NCI-H2196 treated with DMSO at 0.1 percent for 48 hours (cell line): ENCODE data around the gene CCDC117.
"Not testable (repeated sequence)": the region's sequence is repeated elsewhere in the genome, so short reads cannot be mapped to it uniquely, and the experiment has no call there.

Experiments
- DNase-seq: peaks from one replicate; lab custom pipeline; 2025; ENCODE audit not compliant: unreplicated experiment; lab: John Stamatoyannopoulos, UW

Gene CCDC117

GRCh38 chr22:28772633-28773460 lies at the start of gene CCDC117:
Gene CCDC117 (plus strand): TSS chr22:28772695. CDS start chr22:28772850, 155 bp downstream.
- peak; percentile 46 for DNase-seq

GRCh38 chr22:28728002-28728401 lies 44.5 kb upstream of the CCDC117 start:
- DNase-seq: no peak

DNA sequence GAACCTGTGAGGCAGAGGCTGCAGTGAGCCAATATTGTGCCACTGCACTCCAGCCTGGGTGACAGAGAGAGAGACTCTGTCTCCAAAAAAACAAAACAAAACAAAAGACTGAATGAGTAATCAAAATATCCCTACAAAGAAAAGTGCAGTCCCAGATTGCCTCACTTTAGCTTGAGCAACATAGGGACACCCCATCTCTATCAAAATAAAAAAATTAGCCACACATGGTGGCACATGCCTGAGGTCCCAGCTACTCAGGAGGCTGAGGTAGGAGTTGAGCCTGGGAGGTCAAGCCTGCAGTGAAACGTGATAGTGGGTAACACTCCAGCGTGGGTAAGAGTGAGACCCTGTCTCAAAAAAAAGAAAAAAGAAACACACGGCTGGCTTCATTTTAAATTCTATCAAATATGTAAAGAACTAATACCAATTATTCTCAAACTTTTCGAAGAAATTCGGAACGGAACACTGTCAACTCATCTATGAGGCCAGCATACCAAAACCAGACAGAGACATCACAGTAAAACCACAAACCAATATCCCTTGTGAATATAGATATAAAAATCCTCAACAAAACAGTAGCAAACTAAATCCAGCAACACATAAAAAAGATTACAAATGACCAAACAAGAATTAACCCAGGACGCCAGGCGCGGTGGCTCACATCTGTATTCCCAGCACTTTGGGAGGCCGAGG lies 43.7 kb upstream of the CCDC117 start:
- DNase-seq: no peak

- DNase-seq: no peak
Observed at GRCh38 chr22:28730179-28730578, 42.3 kb upstream of the CCDC117 start.

- no peak for DNase-seq
Observed at GRCh38 chr22:28734393-28734792, 38.1 kb upstream of the CCDC117 start.

GRCh38 chr22:28736301-28737155 lies 36.0 kb upstream of the CCDC117 start:
- no peak for DNase-seq

DNA sequence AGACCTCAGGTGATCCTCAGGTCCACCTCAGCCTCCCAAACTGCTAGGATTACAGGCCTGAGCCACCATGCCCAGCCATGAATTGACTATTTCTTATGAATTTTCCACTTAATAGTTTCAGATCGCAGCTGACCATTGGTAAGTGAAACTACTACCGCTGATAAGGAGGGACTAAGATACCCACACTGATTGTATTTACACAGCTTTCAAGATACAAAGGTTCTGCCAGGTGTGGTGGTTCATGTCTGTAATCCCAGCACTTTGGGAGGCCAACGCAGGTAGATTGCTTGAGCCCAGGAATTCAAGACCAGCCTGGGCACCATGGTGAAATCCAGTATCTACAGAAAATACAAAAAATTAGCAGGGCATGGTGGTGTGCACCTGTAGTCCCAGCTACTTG lies 34.8 kb upstream of the CCDC117 start:
- no peak for DNase-seq

- not testable (repeated sequence) for DNase-seq
Observed at GRCh38 chr22:28738876-28739275, 33.6 kb upstream of the CCDC117 start.

DNA sequence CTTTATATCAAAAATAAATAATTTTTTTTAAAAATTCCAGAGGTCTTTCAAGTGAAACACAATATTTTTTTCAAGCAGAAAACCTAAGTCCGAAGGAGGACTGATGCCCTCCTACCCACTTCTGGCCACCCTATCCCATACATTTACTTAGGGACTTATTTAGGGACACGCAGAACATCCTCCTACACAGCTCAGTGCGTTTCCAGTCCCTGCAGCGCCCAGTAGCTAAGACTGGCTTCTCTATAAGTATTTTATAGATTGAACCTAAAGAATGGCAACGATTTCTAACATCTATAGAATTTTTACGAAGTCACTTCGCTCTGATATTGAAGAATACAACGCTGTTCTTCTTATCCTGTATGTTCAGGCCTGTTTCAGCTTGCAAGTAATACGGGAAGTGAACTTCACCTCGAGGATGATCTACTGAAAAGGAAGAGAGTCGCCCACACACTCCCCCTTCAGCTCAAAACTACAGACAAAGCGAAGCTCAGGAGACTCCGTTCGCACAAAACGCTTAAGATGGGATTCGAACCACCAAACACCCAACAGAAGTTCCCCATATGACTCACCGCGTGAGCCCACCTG lies 31.2 kb upstream of the CCDC117 start:
- DNase-seq: no peak

DNA sequence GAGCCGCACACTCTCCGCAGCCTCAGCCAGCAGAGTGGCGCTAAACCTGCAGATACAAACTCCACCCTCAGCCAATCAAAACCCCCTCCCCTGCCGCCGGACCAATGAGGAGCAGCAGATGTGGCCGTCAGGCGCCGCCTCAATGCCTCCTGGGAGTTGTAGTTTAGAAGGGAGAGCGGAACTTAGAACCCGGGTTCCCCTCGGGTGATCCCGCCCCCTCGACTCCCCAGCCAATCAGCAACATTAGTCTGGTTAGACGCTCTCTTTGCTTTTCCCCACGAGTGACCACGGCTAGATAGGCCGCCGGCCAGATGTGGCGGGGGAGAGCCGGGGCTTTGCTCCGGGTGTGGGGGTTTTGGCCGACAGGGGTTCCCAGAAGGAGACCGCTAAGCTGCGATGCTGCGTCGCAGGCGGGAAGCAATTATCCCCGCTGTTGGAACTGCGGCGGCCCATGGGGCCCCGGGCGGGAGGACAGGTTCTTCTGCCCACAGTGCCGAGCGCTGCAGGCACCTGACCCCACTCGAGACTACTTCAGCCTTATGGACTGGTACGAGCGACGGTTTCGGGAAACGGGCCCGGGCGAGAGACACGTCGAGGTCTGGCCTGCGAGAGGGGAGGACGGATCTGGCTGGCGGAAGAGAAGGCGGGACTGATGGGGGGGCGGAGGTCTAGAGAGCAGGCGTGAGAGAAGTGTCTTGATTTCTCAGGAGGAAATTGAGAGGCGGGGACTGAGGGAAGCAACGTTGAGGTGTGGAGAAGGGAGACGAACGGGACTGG lies 30.5 kb upstream of the CCDC117 start, which contains the start of the genes CHEK2 and HSCB:
TSS of gene CHEK2 (minus strand) at position 36 of the 777 bp plus-strand sequence. CDS start 7,099 bp downstream, outside the sequence.
TSS of gene HSCB (plus strand) at position 255 of the 777 bp plus-strand sequence. CDS start at position 312, 57 bp downstream.
- peak; percentile 85 for DNase-seq

- DNase-seq: no peak
Observed at GRCh38 chr22:28742562-28742962, 29.9 kb upstream of the CCDC117 start.

DNA sequence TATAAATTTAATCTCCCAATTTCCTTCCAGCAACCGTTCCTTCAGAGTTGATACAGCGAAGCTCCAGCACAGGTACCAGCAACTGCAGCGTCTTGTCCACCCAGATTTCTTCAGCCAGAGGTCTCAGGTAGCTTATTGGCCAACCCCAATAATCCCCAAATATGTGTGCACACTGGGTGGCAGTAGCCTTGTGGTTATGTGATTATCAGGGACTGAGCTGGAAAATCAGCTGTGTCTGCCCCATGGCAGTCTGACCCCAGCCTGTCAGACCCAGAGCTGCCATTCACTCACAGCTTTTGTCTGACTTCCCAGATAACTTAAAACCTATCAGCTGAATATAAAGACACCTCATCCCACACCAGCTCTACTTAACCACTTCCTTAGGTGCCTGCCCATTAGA lies 28.6 kb upstream of the CCDC117 start:
- no peak for DNase-seq

- no peak for DNase-seq
Observed at GRCh38 chr22:28750471-28750881, 22.0 kb upstream of the CCDC117 start.

DNA sequence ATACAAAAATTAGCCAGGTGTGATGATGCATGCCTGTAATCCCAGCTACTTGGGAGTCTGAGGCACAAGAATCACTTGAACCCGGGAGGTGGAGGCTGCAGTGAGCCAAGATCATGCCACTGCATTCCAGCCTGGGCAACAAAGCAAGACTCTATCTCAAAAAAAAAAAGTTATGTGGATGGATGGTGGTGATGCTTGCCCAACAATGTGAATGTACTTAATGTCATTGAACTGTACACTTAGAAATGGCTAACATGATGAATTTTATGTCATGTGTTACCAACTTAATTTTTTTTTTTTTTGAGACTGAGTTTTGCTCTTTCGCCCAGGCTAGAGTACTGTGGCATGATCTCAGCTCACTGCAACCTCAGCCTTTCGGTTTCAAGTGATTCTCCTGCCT lies 18.0 kb upstream of the CCDC117 start:
- not testable (repeated sequence) for DNase-seq

DNA sequence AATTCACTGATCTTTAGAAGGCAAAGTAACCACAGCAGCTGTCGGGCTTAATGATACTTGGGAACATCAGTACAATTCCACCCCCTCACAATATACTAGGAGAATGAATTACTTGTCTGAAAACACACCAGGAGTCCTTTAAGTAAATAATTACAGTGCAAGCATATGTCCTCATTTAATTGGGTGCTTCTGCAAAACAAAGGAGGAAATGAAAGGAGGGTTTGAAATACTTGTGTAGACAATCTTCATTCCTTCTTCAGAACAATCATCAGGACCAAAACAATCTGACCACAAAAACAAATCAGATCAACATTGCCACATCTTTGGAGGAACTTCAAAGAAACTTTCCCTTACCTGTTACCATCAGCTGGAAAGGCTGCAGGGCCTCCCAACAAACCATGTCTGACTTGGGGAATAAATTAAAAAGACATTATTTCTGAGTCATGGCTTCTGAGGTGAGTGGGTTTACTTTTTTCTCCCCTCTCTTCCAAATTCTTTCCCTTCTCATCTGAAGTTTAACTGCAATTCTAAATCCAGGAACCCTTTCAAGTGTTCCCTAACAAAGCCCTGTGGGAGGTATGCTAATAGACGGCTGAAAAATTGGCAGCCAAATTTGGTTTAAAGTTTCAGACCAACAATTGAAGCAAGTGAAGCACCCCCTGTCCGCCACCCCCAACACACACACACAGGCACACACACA lies 12.5 kb upstream of the CCDC117 start:
- peak; percentile 17 for DNase-seq

- no peak for DNase-seq
Observed at GRCh38 chr22:28761449-28761755, 11.1 kb upstream of the CCDC117 start.

- not testable (repeated sequence) for DNase-seq
Observed at GRCh38 chr22:28762000-28762399, 10.5 kb upstream of the CCDC117 start.

- DNase-seq: no peak
Observed at GRCh38 chr22:28766628-28767027, 5.9 kb upstream of the CCDC117 start.

- DNase-seq: no peak
Observed at GRCh38 chr22:28768701-28769393, 3.6 kb upstream of the CCDC117 start.
